ENCODE measurements around the gene DNAJB2. TPM values are rescaled to one million over a fixed set of nuclear protein-coding genes. Genes with fewer than 3 reads are reported as not detected.

Gene DNAJB2
- total and polyA plus RNA-seq, 2 of the 8 experiments (the other 6 are each of a cell fraction or from before 2014, with no cell fraction given): 21.0 to 26.3 TPM

GRCh38 chr2:219294356-219295351 lies 15.5 kb downstream of the DNAJB2 start:
- 9% methylated on average over 45 of the region's 67 CpGs; no CpG with 5 or more reads in 1 of the 2 experiments for WGBS, 2 experiments (ENCODE audit: extremely low coverage in 1 of 2, insufficient coverage in 1 of 2, insufficient read length in 1 of 2, insufficient replicate concordance in 2 of 2, low coverage in 1 of 2, low lambda C conversion rate in 2 of 2, missing lambda C conversion rate in 1 of 2)
- TF ChIP-seq SAP30 (IDR thresholded peaks at IDR 0.05; ENCODE audit: insufficient read depth, insufficient replicate concordance, low read length) (no peak), CTCF (IDR thresholded peaks at IDR 0.05; ENCODE audit: control extremely low read depth in 1 of 3, insufficient read depth in 1 of 3, low read depth in 1 of 3, low read length in 3 of 3) (peak in 2 of 3 experiments; percentile 98 to 99; a peak in 3 of 4 replicates), POLR2A (IDR thresholded peaks at IDR 0.05; ENCODE audit: control extremely low read depth in 1 of 2, low read depth in 2 of 2, low read length in 2 of 2) (peak in 1 of 2 experiments; percentile 62; a peak in 2 of 3 replicates), SP4 (IDR thresholded peaks at IDR 0.05; ENCODE audit: low read length) (peak; percentile 64; the same call in 1 of the 2 replicates)
- TF ChIP-seq, protein P1, sequence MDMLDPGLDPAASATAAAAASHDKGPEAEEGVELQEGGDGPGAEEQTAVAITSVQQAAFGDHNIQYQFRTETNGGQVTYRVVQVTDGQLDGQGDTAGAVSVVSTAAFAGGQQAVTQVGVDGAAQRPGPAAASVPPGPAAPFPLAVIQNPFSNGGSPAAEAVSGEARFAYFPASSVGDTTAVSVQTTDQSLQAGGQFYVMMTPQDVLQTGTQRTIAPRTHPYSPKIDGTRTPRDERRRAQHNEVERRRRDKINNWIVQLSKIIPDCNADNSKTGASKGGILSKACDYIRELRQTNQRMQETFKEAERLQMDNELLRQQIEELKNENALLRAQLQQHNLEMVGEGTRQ (IDR thresholded peaks at IDR 0.05; ENCODE audit: low read length): no peak

More at GRCh38 chr2:219294356-219295351, 15.5 kb downstream of the DNAJB2 start:
- H4K5ac ChIP-seq (ENCODE audit: insufficient read length, low read depth, low read length): peak overlapping the region; percentile 46
- H3K27me3 ChIP-seq (replicated peaks in 1 of 4; ENCODE audit: control insufficient read depth in 3 of 4, extremely low read depth in 1 of 4, insufficient read depth in 3 of 4, low read length in 3 of 4): peaks cover 0 to 32% (median 19%) of the 10 kb centered on the region in 4 experiments; a peak in 6 of 7 replicates
- H3K79me2 ChIP-seq (ENCODE audit: control insufficient read depth in 1 of 2, insufficient read depth in 2 of 2, low read length in 2 of 2): no peaks in the 10 kb centered on the region
- DNase-seq (ENCODE audit: low read depth in 1 of 2, low spot score in 2 of 2) (peak; percentile 89 to 96), FAIRE-seq (no peak)
- H3K23me2 ChIP-seq (ENCODE audit: low read depth, low read length): peaks cover 4% of the 10 kb centered on the region; the same call in 1 of the 2 replicates
- no peak overlapping the region; the same call in 1 of the 2 replicates for H4K8ac ChIP-seq (ENCODE audit: extremely low read depth, insufficient read depth, low read length)
- 0 out of 4 replicates have a peak, but pooled peaks cover 0 to 5% of the 10 kb centered on the region in 2 experiments for H3K9me3 ChIP-seq (ENCODE audit: insufficient read depth in 2 of 2, low read depth in 1 of 2, low read length in 1 of 2)
- H2BK20ac ChIP-seq (ENCODE audit: low read length): no peak overlapping the region; the same call in 1 of the 2 replicates
- H3K4me1 ChIP-seq (replicated peaks in 1 of 4; ENCODE audit: control insufficient read depth in 3 of 4, insufficient read depth in 4 of 4, low read length in 3 of 4): peaks cover 0 to 8% (median 3%) of the 10 kb centered on the region in 4 experiments; a peak in 4 of 7 replicates
- no peak overlapping the region for H3K56ac ChIP-seq (replicated peaks; ENCODE audit: insufficient read length, low read depth, low read length)
- H3K9ac ChIP-seq (replicated peaks in 1 of 4; ENCODE audit: extremely low read depth in 1 of 4, low read depth in 3 of 4, low read length in 3 of 4): peak overlapping the region in 3 of 4 experiments; percentile 31 to 65 (median 60); a peak in 5 of 7 replicates
- peak overlapping the region; percentile 92 for H3K4ac ChIP-seq (replicated peaks; ENCODE audit: insufficient read length, low read depth, low read length)
- H2BK5ac ChIP-seq (ENCODE audit: low read depth, low read length): peak overlapping the region; percentile 81; the same call in 1 of the 2 replicates
- H3K14ac ChIP-seq (ENCODE audit: insufficient read length): no peak overlapping the region
- H3K4me3 ChIP-seq (ENCODE audit: extremely low read depth in 1 of 4, insufficient read depth in 2 of 4, low read depth in 3 of 4, low read length in 4 of 4): peak overlapping the region; percentile 60 to 79 (median 74)
- H2AFZ ChIP-seq (ENCODE audit: low read length): 0 out of 2 replicates have a peak overlapping the region, but pooled peaks have one; percentile 27
- peak overlapping the region; percentile 69 to 76 for H3K4me2 ChIP-seq (ENCODE audit: insufficient read depth in 1 of 2, low read depth in 2 of 2, low read length in 2 of 2)
- H4K20me1 ChIP-seq (replicated peaks in 1 of 2; ENCODE audit: control insufficient read depth in 1 of 2, insufficient read depth in 2 of 2, low read length in 2 of 2): no peaks in the 10 kb centered on the region
- CTCF ChIA-PET (ENCODE audit: partially characterized antibody): interaction anchor here (0.6 to 11.7 kb wide), 67 partner anchors 10 to 292 kb away, joined by 3 to 220 read pairs (median 4); partner anchors contain the start of genes ABCB6, ANKZF1, ATG9A and DNAJB2
- no peaks in the 10 kb centered on the region; the same call in 1 of the 2 replicates for H3K79me1 ChIP-seq (ENCODE audit: low read depth, low read length)
- peak overlapping the region; percentile 72 for H4K91ac ChIP-seq (replicated peaks; ENCODE audit: insufficient read length, low read length)
- H3K36me3 ChIP-seq (ENCODE audit: control insufficient read depth in 2 of 4, insufficient read depth in 4 of 4, low read length in 3 of 4): no peaks in the 10 kb centered on the region
- H3K18ac ChIP-seq (ENCODE audit: extremely low read depth, low read length): peak overlapping the region; percentile 83
- no peak overlapping the region for H2BK12ac ChIP-seq (ENCODE audit: low read depth, low read length)
- H2BK15ac ChIP-seq (ENCODE audit: low read length): 0 out of 2 replicates have a peak overlapping the region, but pooled peaks have one; percentile 29
- no peak overlapping the region for H2BK120ac ChIP-seq (replicated peaks; ENCODE audit: low read depth, low read length)
- POLR2A ChIA-PET (ENCODE audit: partially characterized antibody): interaction anchor here (0.9 to 4.3 kb wide), 17 partner anchors 8 to 118 kb away, joined by 3 to 33 read pairs (median 4); partner anchors contain the start of genes ABCB6, CNPPD1, DNAJB2 and GLB1L
- peak overlapping the region; percentile 41; the same call in 1 of the 2 replicates for H3K27ac ChIP-seq (ENCODE audit: low read depth, low read length)
- no peak overlapping the region for H3K23ac ChIP-seq (ENCODE audit: insufficient read length)
- no peak overlapping the region for H2AK5ac ChIP-seq (ENCODE audit: low read depth, low read length)

Measured in H1 (cell line).